ENCODE results near the gene SARDH. TPM values are rescaled to one million over a fixed set of nuclear protein-coding genes. Genes with fewer than 3 reads are reported as not detected.

The SARDH gene
- total RNA-seq, 2 experiments from 2014 or later, result 5.5 to 5.6 TPM

DNA sequence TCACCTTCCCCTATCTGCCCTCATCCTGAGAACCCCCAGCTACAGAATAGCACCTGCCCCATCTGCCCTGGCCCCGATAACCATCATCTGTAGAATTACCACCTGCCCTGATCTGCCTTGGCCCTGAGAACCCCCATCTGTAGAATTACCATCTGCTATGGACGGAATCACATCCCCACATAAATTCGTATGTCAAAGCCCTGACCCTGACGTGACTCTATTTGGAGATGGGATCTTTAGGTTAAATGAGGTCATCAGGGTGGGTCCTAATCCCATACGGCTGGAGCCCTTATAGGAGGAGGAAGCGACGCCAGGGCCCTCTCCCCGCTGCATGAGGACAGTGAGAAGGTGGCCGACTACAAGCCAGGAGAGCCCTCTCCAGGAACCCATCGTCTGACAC, 32.6 kb downstream of the SARDH start:
- H3K4me3 Mint-ChIP-seq, result no peak overlapping the region
- intact Hi-C loops (cut with micrococcal nuclease), result no loop called here
- CTCF ChIA-PET, result interaction anchor here (1.2 kb wide), 1 partner anchor 22 kb away, joined by 3 read pairs; no protein-coding TSS in a partner anchor

DNA sequence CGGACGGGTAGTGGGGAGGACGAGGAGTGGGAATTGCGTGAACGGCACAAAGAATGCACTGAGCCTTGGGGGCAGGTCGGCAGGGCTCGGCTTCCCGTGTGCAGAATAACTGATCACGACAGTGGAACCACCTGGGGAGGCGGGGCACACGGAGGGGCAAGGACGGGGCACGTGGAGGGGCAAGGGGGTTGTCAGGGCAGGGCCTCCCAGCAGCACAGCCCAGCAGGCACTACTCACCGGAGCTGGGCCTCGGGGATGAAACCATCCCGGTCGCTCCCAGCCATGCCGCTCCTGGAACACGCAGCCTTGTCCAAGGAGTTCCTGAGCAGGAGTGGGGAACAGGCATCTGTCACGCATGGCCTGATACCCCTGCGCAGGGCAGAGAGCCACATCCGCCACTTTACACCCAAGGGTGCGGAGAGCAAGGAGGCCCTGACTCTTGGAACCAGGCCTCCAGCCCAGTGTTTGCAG, 33.4 kb downstream of the SARDH start:
- intact Hi-C loops (cut with micrococcal nuclease), result no loop called here
- CTCF ChIA-PET, result no interaction called here
- Mint-ChIP-seq H3K27ac (no peak overlapping the region), H3K27me3 (no peaks in the 10 kb centered on the region), H3K36me3 (ENCODE audit: low read depth) (no peaks in the 10 kb centered on the region), H3K4me1 (ENCODE audit: low read depth) (peaks cover 45% of the 10 kb centered on the region), H3K4me3 (no peak overlapping the region), H3K9me3 (peaks cover under 1% of the 10 kb centered on the region)
- DNase-seq, result no peak
- ATAC-seq, result no peak
- TF ChIP-seq, protein P1, sequence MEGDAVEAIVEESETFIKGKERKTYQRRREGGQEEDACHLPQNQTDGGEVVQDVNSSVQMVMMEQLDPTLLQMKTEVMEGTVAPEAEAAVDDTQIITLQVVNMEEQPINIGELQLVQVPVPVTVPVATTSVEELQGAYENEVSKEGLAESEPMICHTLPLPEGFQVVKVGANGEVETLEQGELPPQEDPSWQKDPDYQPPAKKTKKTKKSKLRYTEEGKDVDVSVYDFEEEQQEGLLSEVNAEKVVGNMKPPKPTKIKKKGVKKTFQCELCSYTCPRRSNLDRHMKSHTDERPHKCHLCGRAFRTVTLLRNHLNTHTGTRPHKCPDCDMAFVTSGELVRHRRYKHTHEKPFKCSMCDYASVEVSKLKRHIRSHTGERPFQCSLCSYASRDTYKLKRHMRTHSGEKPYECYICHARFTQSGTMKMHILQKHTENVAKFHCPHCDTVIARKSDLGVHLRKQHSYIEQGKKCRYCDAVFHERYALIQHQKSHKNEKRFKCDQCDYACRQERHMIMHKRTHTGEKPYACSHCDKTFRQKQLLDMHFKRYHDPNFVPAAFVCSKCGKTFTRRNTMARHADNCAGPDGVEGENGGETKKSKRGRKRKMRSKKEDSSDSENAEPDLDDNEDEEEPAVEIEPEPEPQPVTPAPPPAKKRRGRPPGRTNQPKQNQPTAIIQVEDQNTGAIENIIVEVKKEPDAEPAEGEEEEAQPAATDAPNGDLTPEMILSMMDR (IDR thresholded peaks at IDR 0.05), result no peak
- POLR2A ChIA-PET, result interaction anchor here (0.7 kb wide), 1 partner anchor 482 kb away, joined by 3 read pairs; no protein-coding TSS in a partner anchor

More for the DNA sequence above, 32.6 kb downstream of the SARDH start:
- Mint-ChIP-seq H3K27ac (no peak overlapping the region), H3K36me3 (ENCODE audit: low read depth) (no peaks in the 10 kb centered on the region), H3K27me3 (no peaks in the 10 kb centered on the region), H3K4me1 (ENCODE audit: low read depth) (peaks cover 47% of the 10 kb centered on the region), H3K9me3 (no peaks in the 10 kb centered on the region)
- DNase-seq (no peak), ATAC-seq (no peak)
- TF ChIP-seq, protein P1 (IDR thresholded peaks at IDR 0.05), result no peak
- POLR2A ChIA-PET, result interaction anchor here (0.7 kb wide), 1 partner anchor 483 kb away, joined by 3 read pairs; no protein-coding TSS in a partner anchor

DNA sequence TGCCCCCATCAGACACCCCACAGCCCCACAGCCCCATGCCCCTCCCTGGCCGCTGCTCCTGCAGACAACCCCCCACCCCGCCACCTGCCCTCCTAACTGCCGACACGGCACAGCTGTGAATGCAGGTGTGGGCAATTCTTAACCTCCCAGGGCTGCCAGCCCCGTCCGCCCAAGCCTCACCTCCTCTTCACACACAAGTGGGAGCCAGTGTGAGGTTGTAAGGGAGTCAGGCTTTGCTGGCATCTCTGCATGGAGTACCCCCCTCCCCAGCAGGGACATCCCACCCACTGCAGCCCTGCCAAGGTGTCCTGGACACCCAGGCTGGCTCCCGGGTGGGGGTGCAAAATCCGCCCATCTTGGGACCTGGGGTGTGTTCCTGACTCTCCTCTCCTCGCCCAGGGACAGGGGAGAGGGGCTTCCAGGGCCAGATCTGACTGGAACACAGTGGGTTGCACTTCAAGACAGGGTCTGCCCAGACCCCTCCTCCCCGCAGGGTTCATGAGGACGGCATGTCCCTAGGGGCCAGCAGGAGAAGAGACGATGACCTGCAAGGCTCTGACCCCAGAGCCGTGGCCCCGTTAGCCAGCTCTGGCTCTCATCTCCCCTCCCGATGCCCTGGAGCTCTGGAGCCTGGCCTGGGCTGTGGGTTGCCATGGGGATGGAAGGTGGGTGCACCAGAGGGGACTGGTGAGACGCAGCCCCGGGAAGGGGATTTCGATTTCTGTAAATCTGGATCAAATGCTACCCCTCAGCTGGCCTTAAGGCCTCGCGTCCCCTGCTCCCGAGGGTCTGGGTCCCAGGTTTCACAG, 34.4 kb downstream of the SARDH start:
- Mint-ChIP-seq H3K9me3 (peaks cover 3% of the 10 kb centered on the region), H3K36me3 (ENCODE audit: low read depth) (peaks cover 2% of the 10 kb centered on the region), H3K27me3 (no peaks in the 10 kb centered on the region), H3K4me1 (ENCODE audit: low read depth) (peaks cover 40% of the 10 kb centered on the region), H3K4me3 (peak overlapping the region; percentile 84), H3K27ac (peak overlapping the region; percentile 15)
- intact Hi-C loops (cut with micrococcal nuclease), result no loop called here
- DNase-seq, result peak; percentile 28
- ATAC-seq, result no peak
- POLR2A ChIA-PET, result interaction anchor here (0.9 to 4.3 kb wide), 3 partner anchors 11 to 20 kb away, joined by 3 to 27 read pairs (median 4); no protein-coding TSS in a partner anchor
- CTCF ChIA-PET, result interaction anchor here (0.8 kb wide), 1 partner anchor 48 kb away, joined by 4 read pairs; no protein-coding TSS in a partner anchor
- TF ChIP-seq, protein P1 (IDR thresholded peaks at IDR 0.05), result no peak

DNA sequence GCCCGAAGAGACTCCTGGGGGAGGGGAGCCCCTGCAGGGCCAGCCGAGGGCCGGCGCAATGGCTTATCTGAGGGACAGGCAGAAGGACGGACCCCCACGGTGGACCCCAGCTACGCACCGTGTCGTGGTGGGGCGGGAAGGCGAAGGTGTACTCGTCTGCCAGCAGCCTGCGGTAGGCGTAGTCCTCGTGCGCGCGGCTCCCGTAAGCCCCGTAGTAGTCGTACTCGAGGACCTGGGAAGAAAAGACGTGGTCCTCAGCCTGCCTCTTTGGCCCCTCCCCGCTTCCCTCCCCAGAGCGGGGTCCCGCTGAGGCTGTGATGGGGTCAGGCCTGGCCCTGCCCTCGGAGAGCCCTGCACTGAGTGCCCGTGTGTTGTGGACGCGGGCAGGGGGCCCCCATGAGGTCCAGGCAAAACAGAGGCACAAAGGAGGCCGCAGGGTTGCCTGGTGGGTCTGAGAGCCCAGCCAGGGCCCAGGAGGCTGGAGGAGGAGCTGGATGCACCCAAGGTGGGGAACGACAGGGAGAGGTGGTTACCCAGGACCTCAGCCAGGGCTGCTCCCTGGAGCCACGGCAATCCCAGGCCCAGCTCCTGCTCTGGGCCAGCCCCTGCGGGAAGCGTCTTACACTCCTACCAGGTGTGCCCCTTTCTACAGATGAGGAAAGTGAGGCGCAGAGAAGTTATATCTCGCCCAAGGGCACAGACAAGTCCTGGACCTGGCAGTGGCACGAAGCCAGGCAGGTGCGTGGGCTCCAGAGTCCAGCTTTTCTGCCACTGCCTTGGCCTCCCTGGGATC, 35.2 kb downstream of the SARDH start:
- Mint-ChIP-seq H3K27me3 (no peaks in the 10 kb centered on the region), H3K4me1 (ENCODE audit: low read depth) (peaks cover 45% of the 10 kb centered on the region), H3K9me3 (peaks cover 3% of the 10 kb centered on the region), H3K36me3 (ENCODE audit: low read depth) (peaks cover 4% of the 10 kb centered on the region), H3K4me3 (peak overlapping the region; percentile 84), H3K27ac (peak overlapping the region; percentile 90)
- DNase-seq (peak; percentile 50), ATAC-seq (peak; percentile 24)
- ChIA-PET POLR2A (interaction anchor here (0.9 to 4.3 kb wide), 5 partner anchors 10 to 26 kb away, joined by 3 to 27 read pairs (median 5); no protein-coding TSS in a partner anchor), CTCF (interaction anchor here (0.8 to 1.6 kb wide), 4 partner anchors 20 to 292 kb away, joined by 3 to 7 read pairs (median 4); no protein-coding TSS in a partner anchor)
- TF ChIP-seq, protein P1 (IDR thresholded peaks at IDR 0.05), result no peak
- intact Hi-C loops (cut with micrococcal nuclease), result no loop called here

Measured in activated CD8-positive, alpha-beta T cell treated with anti-CD3 and anti-CD28 coated beads for 36 hours (primary cell).